WI38 (cell line): ENCODE results near the gene CELF1.
"Not testable (repeated sequence)": the region's sequence is repeated elsewhere in the genome, so short reads cannot be mapped to it uniquely, and the experiment has no call there.

Experiments
- H3K4me3 ChIP-seq: 2 replicates; pipeline ENCODE4 v1.5.1; 2011; ENCODE audit warnings: low read depth, mild to moderate bottlenecking, control low read depth, low read length
- CTCF ChIP-seq: IDR thresholded peaks from 2 replicates; pipeline ENCODE4 v1.5.1; 2012; ENCODE audit warnings: low read depth, mild to moderate bottlenecking, control low read depth, low read length

Gene CELF1

GRCh38 chr11:47565340-47566148 lies 12.6 kb upstream of the CELF1 start, which contains the start of gene PTPMT1:
Gene PTPMT1, plus strand, starts transcription at chr11:47565599. Its CDS starts 24 bp downstream, at chr11:47565623.
- TF ChIP-seq CTCF, result no peak
- H3K4me3 ChIP-seq, result peak within 1 kb of the TSS; percentile 89

GRCh38 chr11:47564933-47565339 lies 12.0 kb upstream of the CELF1 start:
- H3K4me3 ChIP-seq, result peak overlapping the region; percentile 89
- TF ChIP-seq CTCF, result no peak

GRCh38 chr11:47564366-47564765 lies 11.4 kb upstream of the CELF1 start:
- not testable (repeated sequence) for H3K4me3 ChIP-seq

GRCh38 chr11:47562393-47562792 lies 9.5 kb upstream of the CELF1 start:
- not testable (repeated sequence) for H3K4me3 ChIP-seq

- no peak overlapping the region for H3K4me3 ChIP-seq
- no peak for TF ChIP-seq CTCF
These were observed 7.5 kb upstream of the CELF1 start for GRCh38 chr11:47560426-47560825.

GRCh38 chr11:47558695-47559094 lies 5.8 kb upstream of the CELF1 start:
- no peak overlapping the region for H3K4me3 ChIP-seq
- TF ChIP-seq CTCF, result no peak

GRCh38 chr11:47557004-47557403 lies 4.1 kb upstream of the CELF1 start:
- not testable (repeated sequence) for H3K4me3 ChIP-seq

- H3K4me3 ChIP-seq, result peak overlapping the region; percentile 96
- no peak for TF ChIP-seq CTCF
These were observed 443 bp upstream of the CELF1 start for GRCh38 chr11:47553406-47553743.

GRCh38 chr11:47552056-47552565 lies 821 bp downstream of the CELF1 start:
- no peak for TF ChIP-seq CTCF
- H3K4me3 ChIP-seq, result peak overlapping the region; percentile 96
